Measurements from ENCODE around the gene LUC7L2.
"Not testable (repeated sequence)": the region's sequence is repeated elsewhere in the genome, so short reads cannot be mapped to it uniquely, and the experiment has no call there.

DNA sequence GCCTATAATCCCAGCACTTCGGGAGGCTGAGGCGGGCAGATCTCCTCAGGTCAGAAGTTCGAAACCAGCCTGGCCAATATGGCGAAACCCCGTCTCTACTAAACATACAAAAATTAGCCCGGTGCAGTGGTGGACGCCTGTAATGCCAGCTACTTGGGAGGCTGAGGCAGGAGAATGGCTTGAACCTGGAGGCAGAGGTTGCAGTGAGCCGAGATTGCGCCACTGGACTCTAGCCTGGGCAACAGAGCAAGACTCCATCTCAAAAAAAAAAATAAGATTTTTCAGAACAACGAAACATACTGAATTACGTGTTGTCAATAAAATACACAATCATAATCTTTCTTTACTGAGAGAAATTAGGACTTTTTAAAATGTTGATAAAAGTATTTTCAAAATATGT, 35.0 kb upstream of the LUC7L2 start:
- TF ChIP-seq CTCF (IDR thresholded peaks at IDR 0.05); ERG (CRISPR knock-in tag; IDR thresholded peaks at IDR 0.05); ZNF512 (CRISPR knock-in tag; IDR thresholded peaks at IDR 0.05; ENCODE audit: borderline replicate concordance); SMAD3 (CRISPR knock-in tag; IDR thresholded peaks at IDR 0.05; ENCODE audit: borderline replicate concordance); FOXJ3 (CRISPR knock-in tag; IDR thresholded peaks at IDR 0.05; ENCODE audit: borderline replicate concordance); IRF1 (CRISPR knock-in tag; IDR thresholded peaks at IDR 0.05): not testable (repeated sequence)
